Measurements from ENCODE around the gene CLPTM1.
"Not testable (repeated sequence)": the region's sequence is repeated elsewhere in the genome, so short reads cannot be mapped to it uniquely, and the experiment has no call there.

CLPTM1 gene

DNA sequence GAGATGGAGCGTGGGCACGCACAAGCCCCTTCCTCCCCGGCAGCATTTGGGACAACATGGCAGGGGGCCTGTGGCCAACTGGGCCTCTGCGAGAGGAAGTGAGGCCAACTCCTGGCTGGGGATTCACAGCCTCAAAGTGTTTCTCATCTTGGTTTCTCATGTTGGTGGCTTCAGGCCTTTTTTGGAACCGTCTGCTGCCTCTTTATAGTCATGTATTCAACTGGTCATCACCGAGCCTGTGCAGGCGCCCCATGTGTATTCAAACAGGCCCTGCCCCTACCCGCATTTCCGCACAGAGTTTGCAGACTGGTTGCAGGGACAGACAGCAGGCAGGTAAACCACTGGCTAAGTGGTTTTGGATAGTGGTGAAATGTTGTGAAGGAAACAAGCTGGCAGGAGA is 28.8 kb downstream of the CLPTM1 start:
- no peak for DNase-seq

DNA sequence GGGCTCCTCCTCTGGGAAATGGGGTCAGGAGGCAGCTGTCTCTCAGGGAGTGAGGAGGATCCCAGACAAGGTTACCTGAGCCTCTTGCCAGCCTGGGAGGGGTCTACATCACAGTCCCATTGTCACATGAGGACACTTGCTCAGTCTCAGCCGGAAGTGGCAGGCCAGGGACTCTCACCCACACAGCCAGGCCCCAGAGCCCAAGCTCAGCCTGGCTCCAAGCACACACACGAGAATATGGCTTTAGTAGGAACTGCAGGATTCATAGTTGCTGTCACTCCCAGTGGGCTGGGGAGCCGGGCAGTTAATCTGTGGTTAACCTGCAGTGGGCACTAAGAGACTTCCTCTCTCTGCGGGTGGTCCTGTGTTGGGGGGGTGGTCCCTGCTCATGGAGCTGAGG is 30.3 kb downstream of the CLPTM1 start:
- DNase-seq = no peak

DNA sequence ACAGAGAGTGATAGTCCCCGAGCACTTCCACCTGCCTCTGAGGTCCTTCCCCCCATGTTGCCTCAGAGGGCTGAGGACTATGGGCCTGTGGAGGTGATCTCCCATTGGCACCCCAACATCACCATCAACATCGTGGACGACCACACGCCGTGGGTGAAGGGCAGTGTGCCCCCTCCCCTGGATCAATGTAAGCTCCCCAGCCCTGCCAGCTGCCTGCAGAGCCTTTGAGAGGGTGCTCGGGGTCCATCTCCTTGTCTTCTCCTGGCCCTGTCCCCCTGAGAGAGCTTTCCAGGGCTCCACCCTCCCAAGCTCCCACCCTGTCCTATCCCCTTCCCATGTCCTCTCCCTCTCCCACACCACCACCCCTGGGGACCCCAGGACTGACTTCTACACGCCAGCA is 31.2 kb downstream of the CLPTM1 start:
- no peak for DNase-seq

DNA sequence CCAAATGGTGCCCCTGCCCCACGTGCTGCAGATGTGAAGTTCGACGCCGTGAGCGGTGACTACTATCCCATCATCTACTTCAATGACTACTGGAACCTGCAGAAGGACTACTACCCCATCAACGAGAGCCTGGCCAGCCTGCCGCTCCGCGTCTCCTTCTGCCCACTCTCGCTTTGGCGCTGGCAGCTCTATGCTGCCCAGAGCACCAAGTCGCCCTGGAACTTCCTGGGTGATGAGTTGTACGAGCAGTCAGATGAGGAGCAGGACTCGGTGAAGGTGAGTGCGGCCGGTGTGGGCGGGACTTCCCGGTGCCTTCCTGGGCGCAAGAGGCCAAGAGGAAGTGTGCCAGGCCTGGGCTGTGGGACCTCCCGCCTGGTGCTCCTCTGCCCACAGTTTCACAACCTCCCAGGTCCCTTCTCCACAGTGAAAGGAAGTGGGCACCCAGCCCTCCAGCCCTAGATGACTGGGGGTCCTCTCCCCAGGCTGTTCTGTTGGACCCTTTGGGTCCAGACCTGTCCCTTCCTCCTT is 32.0 kb downstream of the CLPTM1 start:
- DNase-seq = no peak

DNA sequence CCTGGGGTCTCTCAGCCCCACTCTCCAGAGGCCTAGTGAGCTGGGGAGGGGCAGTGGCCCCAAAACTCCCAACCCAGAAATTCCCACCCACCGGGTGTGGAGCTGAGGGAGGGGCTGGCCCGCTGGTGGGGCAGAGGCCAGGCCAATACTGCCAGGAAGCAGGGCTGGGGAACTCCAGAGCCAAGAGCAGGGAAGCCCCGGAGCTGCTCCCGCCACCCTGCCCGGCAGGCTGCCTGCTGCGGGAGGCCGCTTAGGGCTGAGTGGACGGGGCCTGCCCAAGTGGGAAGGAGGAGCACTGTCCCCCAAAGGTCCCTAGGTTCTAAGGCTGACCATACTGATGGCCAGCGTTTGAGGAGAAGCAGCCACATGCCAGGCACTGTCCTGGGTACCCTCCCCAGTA is 33.1 kb downstream of the CLPTM1 start:
- no peak for DNase-seq

DNA sequence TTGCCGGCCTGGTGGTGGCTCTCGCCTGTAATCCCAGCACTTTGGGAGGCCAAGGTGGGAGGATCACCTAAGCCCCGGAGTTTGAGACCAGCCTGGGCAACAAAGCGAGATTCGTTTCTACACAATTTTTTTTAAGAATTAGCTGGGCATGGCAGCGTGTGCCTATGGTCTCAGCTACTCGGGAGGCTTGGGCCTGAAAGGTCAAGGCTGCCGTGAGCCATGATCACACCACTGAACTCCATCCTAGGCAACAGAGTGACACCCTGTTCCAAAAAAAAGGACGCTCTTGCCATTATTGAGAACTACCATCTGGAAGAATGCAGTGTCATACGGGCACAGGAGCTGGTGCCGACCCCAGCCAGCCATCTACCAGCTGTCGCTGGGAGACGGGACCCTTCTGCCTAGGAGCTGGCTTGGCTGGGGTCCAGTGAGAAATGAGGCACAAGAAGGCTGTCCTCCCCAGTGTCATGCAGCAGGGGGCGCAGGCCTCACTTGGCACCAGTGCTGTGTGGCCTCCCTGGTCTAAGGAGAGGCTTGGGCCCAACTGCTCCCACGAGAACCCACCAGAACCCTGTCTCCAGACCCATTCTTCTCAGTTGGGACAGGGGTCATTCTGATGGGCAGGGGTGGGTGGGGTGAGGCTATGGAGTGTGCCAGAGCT is 33.8 kb downstream of the CLPTM1 start:
- peak; percentile 64 for DNase-seq

DNA sequence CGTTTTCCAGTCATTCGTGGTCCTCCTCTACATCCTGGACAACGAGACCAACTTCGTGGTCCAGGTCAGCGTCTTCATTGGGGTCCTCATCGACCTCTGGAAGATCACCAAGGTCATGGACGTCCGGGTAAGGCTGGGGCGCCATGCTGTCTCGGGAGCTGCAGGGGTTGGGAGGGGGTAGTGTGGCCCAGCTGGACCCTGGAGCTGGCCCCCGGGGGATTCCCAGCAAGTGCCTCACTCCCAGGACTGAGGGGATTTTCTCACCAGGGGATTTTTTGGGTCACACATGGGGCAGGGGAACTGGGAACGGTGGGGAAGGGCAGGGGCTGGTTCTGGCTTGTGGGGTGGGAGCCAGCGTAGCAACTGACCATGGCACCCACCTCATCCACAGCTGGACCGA is 35.3 kb downstream of the CLPTM1 start:
- no peak for DNase-seq

DNA sequence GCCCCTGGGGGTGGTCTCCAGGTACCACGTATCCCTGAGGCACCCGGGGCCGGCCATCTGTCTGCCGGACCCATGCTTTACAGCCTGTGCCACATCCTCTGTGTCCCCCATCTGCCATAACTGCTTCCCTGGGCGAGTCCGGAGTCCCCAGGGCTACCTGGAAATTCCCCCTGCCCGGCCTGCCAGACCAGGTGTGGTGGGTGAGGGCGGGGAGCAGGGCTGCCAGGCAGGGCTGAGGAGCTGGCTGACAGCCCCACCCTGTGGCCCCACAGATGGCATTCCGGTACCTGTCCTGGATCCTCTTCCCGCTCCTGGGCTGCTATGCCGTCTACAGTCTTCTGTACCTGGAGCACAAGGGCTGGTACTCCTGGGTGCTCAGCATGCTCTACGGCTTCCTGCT is 35.8 kb downstream of the CLPTM1 start:
- DNase-seq = no peak

DNA sequence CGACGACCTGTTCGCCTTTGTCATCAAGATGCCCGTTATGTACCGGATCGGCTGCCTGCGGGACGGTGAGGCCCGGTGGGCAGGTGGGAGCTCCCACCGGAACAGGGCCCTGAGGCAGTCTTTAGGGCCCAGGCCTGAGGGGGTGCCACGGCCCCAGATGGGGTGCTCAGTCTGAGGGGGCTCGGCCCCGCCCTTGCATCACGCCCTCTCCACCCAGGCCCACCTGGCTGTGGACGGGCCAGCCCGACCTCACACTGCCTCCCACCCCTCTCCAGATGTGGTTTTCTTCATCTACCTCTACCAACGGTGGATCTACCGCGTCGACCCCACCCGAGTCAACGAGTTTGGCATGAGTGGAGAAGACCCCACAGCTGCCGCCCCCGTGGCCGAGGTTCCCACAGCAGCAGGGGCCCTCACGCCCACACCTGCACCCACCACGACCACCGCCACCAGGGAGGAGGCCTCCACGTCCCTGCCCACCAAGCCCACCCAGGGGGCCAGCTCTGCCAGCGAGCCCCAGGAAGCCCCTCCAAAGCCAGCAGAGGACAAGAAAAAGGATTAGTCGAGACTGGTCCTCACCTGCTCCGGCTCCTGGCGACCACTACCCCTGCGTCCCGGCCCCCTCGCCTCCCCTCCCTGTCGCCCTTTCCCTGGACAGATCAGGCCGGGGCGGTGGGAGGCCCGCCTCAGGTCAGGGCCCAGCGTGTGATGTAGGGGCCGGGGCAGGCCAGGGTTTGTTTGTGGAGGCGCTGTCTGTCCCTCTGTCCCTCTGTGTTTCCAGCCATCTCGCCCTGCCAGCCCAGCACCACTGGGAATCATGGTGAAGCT is 37.4 kb downstream of the CLPTM1 start:
- no peak for DNase-seq

DNA sequence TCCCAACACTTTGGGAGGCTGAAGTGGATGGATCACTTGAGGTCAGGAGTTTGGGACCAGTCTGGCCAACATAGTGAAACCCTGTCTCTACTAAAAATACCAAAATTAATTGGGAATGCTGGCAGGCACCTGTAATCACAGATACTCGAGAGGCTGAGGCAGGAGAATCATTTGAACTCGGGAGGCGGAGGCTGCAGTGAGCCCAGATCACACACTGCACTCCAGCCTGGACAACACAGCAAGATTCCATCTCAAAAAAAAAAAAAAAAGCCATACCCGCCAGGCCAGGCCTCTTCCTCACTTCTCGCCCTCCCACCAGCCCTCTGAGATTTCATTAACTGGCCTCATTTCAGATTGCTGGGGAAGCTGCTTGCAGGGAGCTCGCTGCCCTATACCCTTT is 38.3 kb downstream of the CLPTM1 start:
- no peak for DNase-seq

DNA sequence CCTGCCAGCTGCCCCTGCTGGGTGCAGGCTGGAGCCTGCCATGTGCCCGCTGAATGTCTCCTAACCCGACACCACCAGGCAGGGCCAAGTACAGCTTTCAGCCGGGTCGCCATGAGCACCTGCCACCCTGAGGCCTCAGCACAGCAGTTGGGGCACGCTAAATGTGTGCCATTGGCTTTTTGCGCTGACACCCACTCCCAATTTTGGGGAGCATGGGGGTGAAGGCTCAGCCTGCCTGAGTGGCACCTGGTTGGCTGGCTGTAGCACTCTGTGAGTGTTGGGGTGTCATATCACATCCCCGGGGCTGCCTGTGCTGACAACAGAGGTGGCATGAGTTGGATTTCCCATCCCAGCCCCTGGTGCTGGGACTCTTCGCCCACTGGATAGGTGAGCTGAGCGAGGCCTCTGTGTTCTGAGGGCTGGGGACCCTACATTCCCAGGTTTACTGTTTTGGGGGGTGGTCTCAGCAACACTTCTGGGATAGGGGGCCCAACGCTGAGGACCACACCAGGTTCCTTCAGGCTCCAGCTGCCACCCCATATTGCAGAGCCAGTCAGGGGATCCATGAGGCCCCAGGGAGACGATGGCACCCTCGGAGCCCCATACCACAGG is 38.9 kb downstream of the CLPTM1 start:
- DNase-seq = no peak

DNA sequence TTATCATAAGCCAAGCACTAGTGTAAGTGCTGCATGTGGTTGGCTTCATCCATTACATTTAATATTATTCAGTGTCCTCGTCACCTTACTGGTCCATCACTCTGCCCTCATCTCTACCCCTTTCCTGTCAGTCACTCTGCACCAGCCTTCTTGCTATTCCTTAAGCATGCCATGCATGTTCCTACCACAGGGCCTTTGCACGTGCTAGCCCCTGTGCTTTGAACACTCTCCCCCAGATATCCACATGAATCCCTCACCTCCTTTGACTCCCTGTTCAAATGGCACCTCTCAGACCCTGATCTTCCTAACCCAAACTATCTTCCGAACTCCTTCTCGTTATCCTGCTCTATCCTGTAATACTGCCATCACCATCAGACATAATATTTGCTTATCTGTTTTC is 42.8 kb downstream of the CLPTM1 start:
- no peak for DNase-seq

DNA sequence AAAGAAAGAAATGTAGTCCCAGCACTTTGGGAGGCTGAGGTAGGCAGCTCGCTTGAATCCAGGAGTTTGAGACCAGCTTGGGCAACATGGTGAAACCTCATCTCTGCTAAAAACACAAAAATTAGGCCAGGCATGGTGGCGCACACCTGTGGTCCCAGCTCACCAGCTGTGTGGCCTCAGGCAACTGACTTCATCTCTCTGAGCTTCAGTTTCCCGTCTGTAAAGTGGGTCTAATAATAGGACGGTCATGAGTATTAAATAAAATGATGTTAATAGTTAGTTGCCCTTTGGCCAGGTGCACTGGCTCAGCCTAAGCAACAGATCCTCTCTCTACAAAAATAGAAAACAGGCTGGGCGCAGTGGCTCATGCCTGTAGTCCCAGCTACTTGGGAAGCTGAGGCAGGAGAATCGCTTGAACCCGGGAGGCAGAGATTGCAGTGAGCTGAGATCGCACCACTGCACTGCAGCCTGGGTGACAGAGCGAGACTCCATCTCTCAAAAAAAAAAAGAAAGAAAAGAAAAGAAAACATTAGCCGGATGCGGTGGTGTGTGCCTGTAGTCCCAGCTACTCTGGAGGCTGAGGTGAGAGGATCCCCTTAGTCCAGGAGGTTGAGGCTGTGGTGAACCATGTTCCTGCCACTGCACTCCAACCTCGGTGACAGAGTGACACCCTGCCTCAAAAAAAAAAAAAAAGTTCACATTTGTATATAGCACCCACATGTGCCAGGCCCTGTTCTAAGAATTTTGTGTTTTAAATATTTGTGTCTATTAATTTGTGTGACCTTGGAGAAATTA is 44.1 kb downstream of the CLPTM1 start:
- not testable (repeated sequence) for DNase-seq

DNA sequence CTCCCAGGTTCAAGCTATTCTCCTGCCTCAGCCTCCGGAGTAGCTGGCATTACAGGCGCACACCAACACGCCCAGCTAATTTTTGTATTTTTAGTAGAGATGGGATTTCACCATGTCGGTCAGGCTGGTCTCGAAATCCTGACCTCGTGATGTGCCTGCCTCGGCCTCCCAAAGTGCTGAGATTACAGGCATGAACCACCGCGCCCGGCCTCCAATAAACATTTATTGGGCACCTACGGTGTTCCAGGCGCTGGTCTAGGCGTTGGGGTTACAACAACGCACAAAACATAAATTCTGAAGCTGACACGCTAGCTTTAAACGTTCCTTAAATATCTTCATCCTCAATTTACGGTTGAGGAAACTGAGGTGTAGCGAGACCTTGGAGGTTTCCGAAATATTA is 45.5 kb downstream of the CLPTM1 start:
- not testable (repeated sequence) for DNase-seq

DNA sequence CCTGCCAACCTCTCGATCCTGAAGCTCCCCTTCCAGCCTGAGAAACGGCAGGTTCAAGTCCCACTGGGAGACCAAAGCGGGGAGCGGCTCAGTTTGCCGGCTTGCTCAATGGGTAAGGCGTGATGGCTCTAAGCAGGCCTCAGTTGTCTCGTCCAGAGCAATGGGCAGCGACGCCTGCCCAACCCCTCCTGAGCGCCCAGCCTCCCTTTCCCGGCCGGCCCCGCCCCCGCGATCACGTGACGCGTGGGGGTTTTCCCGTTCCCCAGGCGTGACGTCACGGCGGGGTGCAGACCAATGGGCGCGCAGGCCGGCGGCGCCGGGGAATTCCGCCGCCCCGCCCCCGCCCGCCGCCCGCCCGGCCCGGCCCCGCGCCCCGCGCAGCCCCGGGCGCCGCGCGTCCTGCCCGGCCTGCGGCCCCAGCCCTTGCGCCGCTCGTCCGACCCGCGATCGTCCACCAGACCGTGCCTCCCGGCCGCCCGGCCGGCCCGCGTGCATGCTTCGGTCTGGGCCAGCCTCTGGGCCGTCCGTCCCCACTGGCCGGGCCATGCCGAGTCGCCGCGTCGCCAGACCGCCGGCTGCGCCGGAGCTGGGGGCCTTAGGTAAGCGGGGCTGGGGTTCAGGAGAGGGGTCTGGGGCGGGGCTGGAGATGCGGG is 46.0 kb downstream of the CLPTM1 start, which contains the start of gene RELB:
RELB (plus strand) TSS at position 378 of the 653 bp plus-strand sequence; CDS start at position 494, 116 bp downstream.
- peak; percentile 88 for DNase-seq

DNA sequence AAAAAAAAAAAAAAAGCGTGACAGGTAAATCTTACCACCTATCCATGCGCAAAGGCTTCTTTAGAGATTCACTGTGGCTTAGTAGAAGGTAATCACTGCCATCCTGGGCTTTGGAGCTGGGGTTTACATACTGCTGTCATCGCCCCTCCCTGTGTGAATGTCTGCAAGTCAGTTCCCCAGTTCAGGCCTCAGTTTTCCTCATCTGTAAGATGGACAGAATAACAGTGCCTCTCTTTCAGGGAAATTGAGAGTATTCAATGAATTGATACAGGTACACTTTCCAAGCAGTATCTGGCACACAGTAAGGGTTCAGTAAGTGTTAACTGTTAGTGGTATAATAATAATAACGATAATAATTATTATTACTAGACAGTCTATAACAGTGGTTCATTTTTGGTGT is 48.3 kb downstream of the CLPTM1 start:
- DNase-seq = no peak

DNA sequence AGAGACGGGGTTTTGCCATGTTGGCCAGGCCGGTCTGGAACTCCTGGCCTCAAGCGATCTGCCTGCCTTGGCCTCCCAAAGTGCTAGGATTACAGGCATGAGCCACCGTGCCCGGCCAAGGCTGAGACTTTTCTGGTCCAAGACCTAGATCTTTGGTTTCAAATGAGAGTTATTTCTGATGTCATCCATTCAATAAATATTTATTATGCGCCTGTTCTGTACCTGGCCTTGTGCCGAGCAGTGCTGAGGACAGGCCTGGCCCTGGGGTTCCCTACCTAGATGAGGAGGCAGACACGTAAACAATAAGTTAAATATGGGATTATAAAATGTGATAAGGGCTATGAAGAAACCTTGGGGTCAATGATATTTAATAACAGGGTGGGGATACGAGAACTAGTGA is 50.6 kb downstream of the CLPTM1 start:
- DNase-seq = no peak

DNA sequence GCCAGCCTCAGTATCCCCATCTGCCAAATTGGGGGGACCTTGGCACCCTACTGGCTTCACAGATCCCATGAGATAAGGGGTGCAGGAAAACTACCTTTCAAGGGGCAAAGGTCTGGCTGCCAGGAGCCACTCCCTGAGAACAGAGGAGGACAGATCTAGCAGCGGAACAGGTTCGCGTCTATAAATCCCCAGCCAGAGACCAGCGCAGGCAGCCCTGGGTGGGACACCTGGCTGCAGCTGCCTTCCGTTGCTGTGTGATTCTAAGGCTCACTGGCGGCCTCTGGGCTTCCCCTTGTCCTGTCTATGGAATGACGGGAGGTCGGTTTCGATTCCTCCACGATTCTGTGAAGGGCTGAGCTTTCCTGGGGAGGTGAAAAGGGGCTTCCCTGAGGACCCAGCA is 53.4 kb downstream of the CLPTM1 start:
- no peak for DNase-seq

DNA sequence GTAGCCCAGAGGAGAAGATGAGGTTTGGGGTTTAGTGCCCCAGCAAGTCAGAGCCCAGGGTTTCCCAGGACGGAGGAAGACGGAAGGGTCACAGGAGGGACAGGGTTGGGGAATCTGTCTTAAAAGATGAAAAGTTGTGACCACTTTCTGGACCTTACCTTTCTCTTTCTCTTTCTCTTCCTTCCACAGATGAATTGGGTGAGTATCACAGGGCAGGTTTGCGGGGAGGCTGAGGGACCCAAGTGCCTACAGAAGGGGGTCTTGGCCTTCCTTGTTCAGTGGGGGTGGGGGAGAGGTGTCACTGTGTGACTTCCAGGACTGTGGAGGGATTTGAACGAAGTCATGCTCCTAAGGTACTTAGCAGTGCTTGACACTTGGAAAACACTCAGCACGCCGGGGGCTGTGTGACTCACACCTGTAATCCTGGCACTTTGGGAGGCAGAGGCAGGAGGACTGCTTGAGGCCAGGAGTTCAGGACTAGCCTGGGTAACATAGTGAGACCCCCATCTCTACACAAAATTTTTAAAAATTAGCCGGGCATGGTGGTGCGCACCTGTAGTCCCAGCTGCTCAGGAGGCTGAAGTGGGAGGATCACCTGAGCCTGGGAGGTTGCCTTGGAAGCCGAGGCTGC is 54.6 kb downstream of the CLPTM1 start:
- DNase-seq = no peak

DNA sequence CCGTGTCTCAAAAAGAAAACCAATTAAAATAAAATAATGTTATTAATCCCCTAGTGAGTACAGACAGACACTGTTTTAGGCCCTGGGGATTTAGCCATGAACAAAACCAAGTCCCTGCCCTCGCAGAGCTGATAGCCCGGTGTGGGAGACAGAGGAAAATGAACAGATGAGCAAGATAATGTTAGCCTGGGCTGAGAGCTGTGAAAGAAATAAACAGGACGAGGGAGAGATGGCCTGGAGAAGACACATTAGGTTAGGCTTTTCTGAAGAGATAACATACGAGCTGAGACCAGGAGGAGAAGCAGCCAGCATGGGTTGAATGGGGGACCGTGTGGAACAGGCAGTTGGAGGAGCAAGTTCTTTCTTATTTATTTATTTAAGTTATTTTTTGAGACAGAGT is 55.1 kb downstream of the CLPTM1 start:
- DNase-seq = no peak

DNA sequence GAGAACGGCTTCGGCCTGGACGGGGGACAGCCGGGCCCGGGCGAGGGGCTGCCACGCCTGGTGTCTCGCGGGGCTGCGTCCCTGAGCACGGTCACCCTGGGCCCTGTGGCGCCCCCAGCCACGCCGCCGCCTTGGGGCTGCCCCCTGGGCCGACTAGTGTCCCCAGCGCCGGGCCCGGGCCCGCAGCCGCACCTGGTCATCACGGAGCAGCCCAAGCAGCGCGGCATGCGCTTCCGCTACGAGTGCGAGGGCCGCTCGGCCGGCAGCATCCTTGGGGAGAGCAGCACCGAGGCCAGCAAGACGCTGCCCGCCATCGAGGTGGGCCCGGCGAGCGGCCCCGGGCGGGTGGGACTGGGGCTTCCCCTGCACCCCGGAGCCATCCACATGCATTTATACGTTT is 56.8 kb downstream of the CLPTM1 start:
- DNase-seq = no peak
